Globus pallidus (tissue), 1 donor: ENCODE data around the gene RPTOR.
"Not testable (repeated sequence)": the region's sequence is repeated elsewhere in the genome, so short reads cannot be mapped to it uniquely, and the experiment has no call there.

Source experiments
- DNase-seq: peaks from one replicate; pipeline ENCODE4 v3.0.0-alpha.2; 2015; ENCODE audit warnings: low spot score

The RPTOR gene

GRCh38 chr17:80616705-80617104, 72.1 kb downstream of the RPTOR start:
- no peak for DNase-seq

- DNase-seq: no peak
Measured at GRCh38 chr17:80618304-80618703, 73.7 kb downstream of the RPTOR start.

GRCh38 chr17:80619535-80620235, 75.0 kb downstream of the RPTOR start:
- no peak for DNase-seq

GRCh38 chr17:80621335-80621996, 76.8 kb downstream of the RPTOR start:
- no peak for DNase-seq

GRCh38 chr17:80621997-80622357, 77.3 kb downstream of the RPTOR start:
- DNase-seq: no peak

GRCh38 chr17:80624864-80625263, 80.2 kb downstream of the RPTOR start:
- no peak for DNase-seq

- DNase-seq: no peak
Measured at GRCh38 chr17:80625627-80626026, 81.0 kb downstream of the RPTOR start.

- DNase-seq: not testable (repeated sequence)
Measured at GRCh38 chr17:80628881-80629280, 84.2 kb downstream of the RPTOR start.

- no peak for DNase-seq
Measured at GRCh38 chr17:80629298-80630028, 84.8 kb downstream of the RPTOR start.

- no peak for DNase-seq
Measured at GRCh38 chr17:80630560-80631120, 86.0 kb downstream of the RPTOR start.

- no peak for DNase-seq
Measured at GRCh38 chr17:80631142-80632045, 86.8 kb downstream of the RPTOR start.

GRCh38 chr17:80632046-80632581, 87.5 kb downstream of the RPTOR start:
- DNase-seq: no peak

- no peak for DNase-seq
Measured at GRCh38 chr17:80633207-80633606, 88.6 kb downstream of the RPTOR start.

- DNase-seq: no peak
Measured at GRCh38 chr17:80633994-80634566, 89.4 kb downstream of the RPTOR start.

- DNase-seq: no peak
Measured at GRCh38 chr17:80636361-80637018, 91.9 kb downstream of the RPTOR start.

GRCh38 chr17:80637048-80637781, 92.6 kb downstream of the RPTOR start:
- DNase-seq: no peak

GRCh38 chr17:80639658-80640057, 95.0 kb downstream of the RPTOR start:
- DNase-seq: no peak

GRCh38 chr17:80640366-80641084, 95.9 kb downstream of the RPTOR start:
- DNase-seq: no peak
